Testis (tissue), 3 donors: ENCODE data around the gene DMD. TPM values are rescaled to one million over a fixed set of nuclear protein-coding genes. Genes with fewer than 3 reads are reported as not detected.

ENCODE experiments used
- DNase-seq: peaks from one replicate; pipeline ENCODE4 v3.0.0-alpha.2; 2019
- H3K27ac ChIP-seq, 2 donors: fragments of 200-600 bp; sonication (generic); one replicate each; pipeline ENCODE4 v1.5.1; 2019
- H3K27me3 ChIP-seq: fragments of 200-600 bp; sonication (generic); one replicate; pipeline ENCODE4 v1.5.1; 2019
- H3K36me3 ChIP-seq: fragments of 200-600 bp; sonication (generic); one replicate; pipeline ENCODE4 v1.5.1; 2017; ENCODE audit warnings: low read depth; ENCODE audit errors: missing control alignments
- H3K4me1 ChIP-seq: fragments of 200-600 bp; sonication (generic); one replicate; pipeline ENCODE4 v1.5.1; 2019
- H3K4me3 ChIP-seq, 2 donors: fragments of 200-600 bp; sonication (generic); one replicate each; pipeline ENCODE4 v1.5.1; 2017 to 2019
- H3K9me3 ChIP-seq: fragments of 200-600 bp; sonication (generic); one replicate; pipeline ENCODE4 v1.5.1; 2017
- POLR2A ChIP-seq: fragments of 450-650 bp; IDR thresholded peaks from one replicate; pipeline ENCODE4 v1.6.1; 2017; ENCODE audit warnings: antibody characterized with exemption, mild to moderate bottlenecking, moderate library complexity
- WGBS, 2 donors: methylation state at CpG; one replicate each; pipeline ENCODE4 v1.1.5; 2018; 5-methylcytosine and 5-hydroxymethylcytosine counted together
- intact Hi-C: fragments of 100-400 bp; cut with DNase I; formaldehyde crosslinking; loops from one replicate; pipeline ENCODE4 v1.15.1; 2023; ENCODE audit warnings: low total_unique reads
- polyA plus RNA-seq: library from polyadenylated mRNA; stranded (reverse); fragments of 350-450 nt; fragmentation: Illumina TruSeq; extraction: RNeasy Lipid Tissue Mini Kit (QIAGEN cat#74804); gene quantifications from one replicate; pipeline ENCODE4 v1.2.3, GENCODE V29; 2014; ENCODE audit warnings: low read depth, low replicate concordance; ENCODE audit not compliant: insufficient read depth
- total RNA-seq, 2 donors: library from RNA; depleted of rRNA; stranded (reverse); fragments of >200 nt; gene quantifications; one replicate each; pipeline ENCODE4 v1.2.3, GENCODE V29; 2016
- TF ChIP-seq, protein P1 (sequence below), 3 experiments: fragments of 450-650 bp in 2 of 3; fragments of 200-600 bp in 1 of 3; sonication (generic) in 1 of 3; IDR thresholded peaks; one replicate each; pipeline ENCODE4 v1.5.1; 2016 to 2019; ENCODE audit warnings: antibody characterized with exemption in 3 of 3, mild to moderate bottlenecking in 2 of 3, moderate library complexity in 1 of 3

Gene DMD
- total and polyA plus RNA-seq, 3 donors from 2014 or later, result 11.3 to 34.1 (median 24.2) TPM

DNA sequence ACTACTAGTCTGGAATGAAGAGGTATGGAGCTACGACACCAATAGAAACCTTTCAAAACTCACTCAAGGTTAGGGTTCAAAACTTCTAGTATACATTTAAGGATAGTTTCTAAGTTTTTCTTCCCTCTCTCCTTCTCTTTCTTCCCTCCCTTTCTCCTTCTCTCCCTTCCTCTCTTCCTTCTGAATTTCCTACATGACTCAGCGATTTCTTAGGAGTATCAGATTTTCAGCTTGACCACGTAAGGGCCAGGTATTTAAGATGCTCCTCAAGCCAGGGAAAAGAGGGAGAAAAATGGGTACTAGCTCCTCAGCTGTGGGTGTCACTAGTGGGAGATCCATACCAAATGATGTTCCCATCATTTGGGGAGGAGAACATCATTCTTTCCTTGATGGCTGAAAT lies 2083.6 kb downstream of the DMD start:
- Histone ChIP-seq H3K4me3 (no peak overlapping the region), H3K27ac (no peak overlapping the region), H3K9me3 (no peaks in the 10 kb centered on the region), H3K36me3 (no peaks in the 10 kb centered on the region), H3K4me1 (no peaks in the 10 kb centered on the region), H3K27me3 (no peaks in the 10 kb centered on the region)
- no peak for DNase-seq
- TF ChIP-seq, protein P1, sequence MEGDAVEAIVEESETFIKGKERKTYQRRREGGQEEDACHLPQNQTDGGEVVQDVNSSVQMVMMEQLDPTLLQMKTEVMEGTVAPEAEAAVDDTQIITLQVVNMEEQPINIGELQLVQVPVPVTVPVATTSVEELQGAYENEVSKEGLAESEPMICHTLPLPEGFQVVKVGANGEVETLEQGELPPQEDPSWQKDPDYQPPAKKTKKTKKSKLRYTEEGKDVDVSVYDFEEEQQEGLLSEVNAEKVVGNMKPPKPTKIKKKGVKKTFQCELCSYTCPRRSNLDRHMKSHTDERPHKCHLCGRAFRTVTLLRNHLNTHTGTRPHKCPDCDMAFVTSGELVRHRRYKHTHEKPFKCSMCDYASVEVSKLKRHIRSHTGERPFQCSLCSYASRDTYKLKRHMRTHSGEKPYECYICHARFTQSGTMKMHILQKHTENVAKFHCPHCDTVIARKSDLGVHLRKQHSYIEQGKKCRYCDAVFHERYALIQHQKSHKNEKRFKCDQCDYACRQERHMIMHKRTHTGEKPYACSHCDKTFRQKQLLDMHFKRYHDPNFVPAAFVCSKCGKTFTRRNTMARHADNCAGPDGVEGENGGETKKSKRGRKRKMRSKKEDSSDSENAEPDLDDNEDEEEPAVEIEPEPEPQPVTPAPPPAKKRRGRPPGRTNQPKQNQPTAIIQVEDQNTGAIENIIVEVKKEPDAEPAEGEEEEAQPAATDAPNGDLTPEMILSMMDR (IDR thresholded peaks at IDR 0.05), result no peak
- no peak for TF ChIP-seq POLR2A
- intact Hi-C loops, result no loop called here
- WGBS, 2 donors, result 97% methylated on average over 2 to 3 of the region's 3 CpGs

- 76 to 84% methylated on average over 6 to 7 of the region's 7 CpGs for WGBS, 2 donors
- no peak for DNase-seq
- intact Hi-C loops, result no loop called here
Observed at GRCh38 chrX:31126205-31126604, 2085.1 kb downstream of the DMD start.

GRCh38 chrX:31124536-31124935 lies 2086.8 kb downstream of the DMD start:
- H3K4me3 ChIP-seq, result no peak overlapping the region
- no peak for DNase-seq
- H3K9me3 ChIP-seq, result no peaks in the 10 kb centered on the region
- intact Hi-C loops, result no loop called here
- no peaks in the 10 kb centered on the region for H3K27me3 ChIP-seq
- 72 to 74% methylated on average over 4 of the region's 4 CpGs for WGBS, 2 donors
- no peaks in the 10 kb centered on the region for H3K36me3 ChIP-seq
- TF ChIP-seq, protein P1 (IDR thresholded peaks at IDR 0.05), result no peak
- TF ChIP-seq POLR2A, result no peak
- H3K27ac ChIP-seq, result no peak overlapping the region
- no peaks in the 10 kb centered on the region for H3K4me1 ChIP-seq

More at GRCh38 chrX:31126205-31126604, 2085.1 kb downstream of the DMD start:
- Histone ChIP-seq H3K4me1 (no peaks in the 10 kb centered on the region), H3K36me3 (no peaks in the 10 kb centered on the region), H3K27ac (no peak overlapping the region), H3K27me3 (no peaks in the 10 kb centered on the region), H3K9me3 (no peaks in the 10 kb centered on the region), H3K4me3 (no peak overlapping the region)
- TF ChIP-seq, protein P1 (IDR thresholded peaks at IDR 0.05), result no peak
- no peak for TF ChIP-seq POLR2A

DNA sequence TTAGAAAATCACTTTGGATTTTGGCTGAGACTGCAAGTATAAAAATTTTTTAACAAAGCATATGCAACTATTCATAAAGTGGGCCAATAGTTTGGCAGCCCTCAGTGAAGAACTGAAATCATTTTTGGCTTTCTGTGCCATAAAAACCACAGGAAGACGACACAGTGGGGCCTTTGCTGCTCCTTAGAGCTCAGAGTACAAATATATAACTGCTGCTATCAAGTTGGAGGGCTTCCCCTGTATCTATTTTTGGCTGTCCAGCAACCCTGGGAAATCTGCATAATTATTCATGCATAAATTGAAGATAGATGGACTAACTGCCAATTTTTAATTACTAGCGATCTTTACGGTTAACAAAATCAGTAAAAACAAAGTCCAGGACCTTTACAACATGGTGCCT lies 2088.0 kb downstream of the DMD start:
- Histone ChIP-seq H3K27me3 (no peaks in the 10 kb centered on the region), H3K9me3 (no peaks in the 10 kb centered on the region), H3K27ac (no peak overlapping the region), H3K4me1 (no peaks in the 10 kb centered on the region), H3K36me3 (no peaks in the 10 kb centered on the region), H3K4me3 (no peak overlapping the region)
- TF ChIP-seq, protein P1 (IDR thresholded peaks at IDR 0.05), result no peak
- TF ChIP-seq POLR2A, result no peak
- 59 to 68% methylated on average over 3 of the region's 3 CpGs for WGBS, 2 donors
- intact Hi-C loops, result no loop called here
- no peak for DNase-seq

- WGBS, 2 donors, result 71% methylated on average over 2 to 4 of the region's 4 CpGs
- TF ChIP-seq, protein P1 (IDR thresholded peaks at IDR 0.05), result no peak
- no peak for TF ChIP-seq POLR2A
- DNase-seq, result no peak
- H3K4me1 ChIP-seq, result no peaks in the 10 kb centered on the region
- intact Hi-C loops, result no loop called here
- H3K27ac ChIP-seq, result no peak overlapping the region
- H3K9me3 ChIP-seq, result no peaks in the 10 kb centered on the region
- H3K36me3 ChIP-seq, result no peaks in the 10 kb centered on the region
- H3K4me3 ChIP-seq, result no peak overlapping the region
- H3K27me3 ChIP-seq, result no peaks in the 10 kb centered on the region
Observed at GRCh38 chrX:31117266-31117665, 2094.1 kb downstream of the DMD start.
